ENCODE data around the gene RPS29. TPM values are rescaled to one million over a fixed set of nuclear protein-coding genes. Genes with fewer than 3 reads are reported as not detected.

Gene RPS29
- polyA plus RNA-seq, 1 of the 3 experiments (the other 2 are of a cell fraction), result 11,220 TPM

GRCh38 chr14:49633640-49634546 is 47.7 kb upstream of the RPS29 start:
- Histone ChIP-seq H3K27me3 (ENCODE audit: insufficient read depth) (no peaks in the 10 kb centered on the region), H3K4me1 (ENCODE audit: control insufficient read depth in 1 of 2, insufficient read depth in 2 of 2, low read depth in 1 of 2, low read length in 1 of 2) (peaks cover 4 to 7% of the 10 kb centered on the region in 2 experiments; a peak in 3 of 4 replicates), H3K27ac (ENCODE audit: low read depth in 2 of 2, low read length in 1 of 2) (peak overlapping the region; percentile 94 to 95), H4K20me1 (ENCODE audit: insufficient read depth) (peaks cover 3% of the 10 kb centered on the region; the same call in 1 of the 2 replicates), H3K9me2 (no peaks in the 10 kb centered on the region), H3F3A (replicated peaks; ENCODE audit: insufficient read depth) (peaks cover 18% of the 10 kb centered on the region), H3K79me2 (ENCODE audit: insufficient read depth) (peaks cover 87% of the 10 kb centered on the region), H3K4me2 (peak overlapping the region; percentile 99), H3K4me3 (ENCODE audit: low read depth in 2 of 2, low read length in 1 of 2) (peak overlapping the region; percentile 72 to 86), H3K9me3 (no peaks in the 10 kb centered on the region), H3K36me3 (replicated peaks in 1 of 2; ENCODE audit: control insufficient read depth in 1 of 2, insufficient read depth in 2 of 2, low read length in 1 of 2) (peaks cover 12 to 21% of the 10 kb centered on the region in 2 experiments), H2AFZ (ENCODE audit: low read depth) (peak overlapping the region; percentile 87), H3K9ac (peak overlapping the region; percentile 82)
- POLR2A ChIA-PET, result interaction anchor here (0.6 to 2.6 kb wide), 8 partner anchors 13 to 229 kb away, joined by 3 to 27 read pairs (median 6); partner anchors contain the start of genes KLHDC2, LRR1, MGAT2 and POLE2
- CTCF ChIA-PET, result interaction anchor here (0.6 to 3.8 kb wide), 37 partner anchors 8 to 232 kb away, joined by 3 to 39 read pairs (median 5); partner anchors contain the start of genes KLHDC2, LRR1, MGAT2 and NEMF
- DNase-seq, result peak; percentile 97
- WGBS (ENCODE audit: low lambda C conversion rate), result under 1% methylated on average over 23 of the region's 101 CpGs
- TF ChIP-seq USF1 (IDR thresholded peaks at IDR 0.05; ENCODE audit: borderline replicate concordance, low read depth) (0 out of 2 replicates have a peak, but pooled peaks have one; percentile 41), EZH2phosphoT487 (IDR thresholded peaks at IDR 0.05; ENCODE audit: borderline replicate concordance, low read depth) (no peak), USF2 (IDR thresholded peaks at IDR 0.05; ENCODE audit: borderline replicate concordance, low read depth, low read length) (no peak), GABPA (IDR thresholded peaks at IDR 0.05; ENCODE audit: low read depth) (peak; percentile 79), SIN3A (IDR thresholded peaks at IDR 0.05; ENCODE audit: borderline replicate concordance, low read depth, low read length) (peak; percentile 22; the same call in 1 of the 2 replicates), YY1 (IDR thresholded peaks at IDR 0.05; ENCODE audit: low read depth) (no peak; the same call in none of the 2 replicates), REST (IDR thresholded peaks at IDR 0.05; ENCODE audit: low read depth, low read length) (peak; percentile 21; the same call in 1 of the 2 replicates), IRF3 (IDR thresholded peaks at IDR 0.05; ENCODE audit: low read depth, low read length) (no peak), RAD21 (IDR thresholded peaks at IDR 0.05; ENCODE audit: low read length) (peak; percentile 77), CTCF (IDR thresholded peaks at IDR 0.05) (peak; percentile 90), CHD2 (IDR thresholded peaks at IDR 0.05; ENCODE audit: low read length, partially characterized antibody) (peak; percentile 38), TEAD4 (IDR thresholded peaks at IDR 0.05; ENCODE audit: borderline replicate concordance, insufficient read depth) (no peak), MEF2A (IDR thresholded peaks at IDR 0.05; ENCODE audit: borderline replicate concordance, low read depth) (no peak), RFX5 (IDR thresholded peaks at IDR 0.05; ENCODE audit: low read length) (no peak), GATA2 (CRISPR knock-in tag; IDR thresholded peaks at IDR 0.05) (no peak), NFIC (IDR thresholded peaks at IDR 0.05; ENCODE audit: borderline replicate concordance) (no peak), SMC3 (IDR thresholded peaks at IDR 0.05; ENCODE audit: low read depth, low read length) (peak; percentile 55; the same call in 1 of the 2 replicates), EP300 (IDR thresholded peaks at IDR 0.05; ENCODE audit: borderline replicate concordance in 1 of 2, low read depth in 1 of 2, low read length in 1 of 2) (no peak), PBX3 (IDR thresholded peaks at IDR 0.05) (0 out of 2 replicates have a peak, but pooled peaks have one; percentile 2), TAF1 (IDR thresholded peaks at IDR 0.05; ENCODE audit: borderline replicate concordance, low read depth, low read length) (peak; percentile 50)
